Adrenal gland (tissue), 12 donors: ENCODE data around the gene FKRP. TPM values are rescaled to one million over a fixed set of nuclear protein-coding genes. Genes with fewer than 3 reads are reported as not detected.

ENCODE experiments used
- DNase-seq, 7 donors: peaks; one replicate each; pipeline ENCODE4 v3.0.0-alpha.2; 2019 to 2020
- H3K27ac ChIP-seq, 5 donors: fragments of 200-600 bp; sonication (generic) in 4 of 5; 1 replicate in 3 of 5; 2 replicates in 2 of 5; pipeline versions ENCODE4 v1.5.1 to v1.8.0; 2016 to 2020; ENCODE audit warnings: mild to moderate bottlenecking in 1 of 5
- H3K27me3 ChIP-seq: fragments of 200-600 bp; 2 replicates; pipeline ENCODE4 v1.8.0; 2021
- H3K36me3 ChIP-seq, 2 donors: fragments of 200-600 bp; replicated peaks in 1 of 2; 1 replicate in 1 of 2; 2 replicates in 1 of 2; pipeline versions ENCODE4 v1.5.1 to v1.8.0; 2018 to 2022
- H3K4me1 ChIP-seq, 2 donors: fragments of 200-600 bp; replicated peaks in 1 of 2; 1 replicate in 1 of 2; 2 replicates in 1 of 2; pipeline versions ENCODE4 v1.5.1 to v1.8.0; 2018 to 2021
- H3K4me3 ChIP-seq, 4 donors: fragments of 200-600 bp; sonication (generic) in 3 of 4; one replicate each; pipeline ENCODE4 v1.5.1; 2016 to 2018
- H3K9me3 ChIP-seq, 3 donors: fragments of 200-600 bp; sonication (generic) in 1 of 3; replicated peaks in 1 of 3; 1 replicate in 2 of 3; 2 replicates in 1 of 3; pipeline versions ENCODE4 v1.5.1 to v1.8.0; 2016 to 2021
- POLR2A ChIP-seq, 2 donors: fragments of 450-650 bp; IDR thresholded peaks; one replicate each; pipeline ENCODE4 v1.6.1; 2017; ENCODE audit warnings: antibody characterized with exemption in 2 of 2, mild to moderate bottlenecking in 2 of 2, moderate library complexity in 1 of 2
- WGBS, 4 donors: extraction: QIAGEN DNeasy Blood & Tissue Kit in 2 of 4; methylation state at CpG; one replicate each; pipeline versions ENCODE4 v1.1.5 to v1.1.7; 2013 to 2017; 5-methylcytosine and 5-hydroxymethylcytosine counted together
- intact Hi-C, 2 donors: fragments of 100-400 bp; cut with DNase I; formaldehyde crosslinking; loops; one replicate each; pipeline versions ENCODE4 v1.14.1 to v1.15.0; 2022 to 2023
- polyA plus RNA-seq, 3 donors: library from polyadenylated mRNA; stranded (reverse); fragments of 200-250 nt in 2 of 3; fragments of 350-450 nt in 1 of 3; fragmentation: Illumina TruSeq in 1 of 3; extraction: RNeasy Lipid Tissue Mini Kit (QIAGEN cat#74804) in 1 of 3; gene quantifications; one replicate each; pipeline ENCODE4 v1.2.3, GENCODE V29; 2013 to 2014
- total RNA-seq, 9 donors: library from RNA; depleted of rRNA in 4 of 9; stranded (reverse); fragments of >200 nt in 4 of 9; fragments of 120-200 nt in 1 of 9; fragmentation: NEBNext Ultra II Directional in 1 of 9; extraction: Animal tissue kit (Norgen Biotek cat#: 25700) in 1 of 9; gene quantifications; one replicate each; pipeline versions ENCODE4 v1.1.0 to v1.2.4, GENCODE V29; 2013 to 2023
- TF ChIP-seq, protein P1 (sequence below), 6 experiments: fragments of 450-650 bp in 4 of 6; fragments of 200-600 bp in 2 of 6; sonication (generic) in 1 of 6; IDR thresholded peaks; 1 replicate in 5 of 6; 2 replicates in 1 of 6; pipeline versions ENCODE4 v1.5.1 to v1.8.0; 2016 to 2021; ENCODE audit warnings: antibody characterized with exemption in 6 of 6, mild to moderate bottlenecking in 2 of 6, moderate library complexity in 1 of 6
- donor health status: healthy with polysubstance abuse.
- donor health status: Bipolar disorder and iron deficiency.
- donor health status: DM: yes; HTN: yes; CAD: no.
- donor health status: DM: no; HTN: no; CAD: no.
- donor health status: DM: no; HTN: no; CAD: no.
- donor health status: DM: yes; HTN: yes; CAD: no.

The FKRP gene
- total and polyA plus RNA-seq, 12 donors: 5.5 to 31.2 (median 16.7) TPM

DNA sequence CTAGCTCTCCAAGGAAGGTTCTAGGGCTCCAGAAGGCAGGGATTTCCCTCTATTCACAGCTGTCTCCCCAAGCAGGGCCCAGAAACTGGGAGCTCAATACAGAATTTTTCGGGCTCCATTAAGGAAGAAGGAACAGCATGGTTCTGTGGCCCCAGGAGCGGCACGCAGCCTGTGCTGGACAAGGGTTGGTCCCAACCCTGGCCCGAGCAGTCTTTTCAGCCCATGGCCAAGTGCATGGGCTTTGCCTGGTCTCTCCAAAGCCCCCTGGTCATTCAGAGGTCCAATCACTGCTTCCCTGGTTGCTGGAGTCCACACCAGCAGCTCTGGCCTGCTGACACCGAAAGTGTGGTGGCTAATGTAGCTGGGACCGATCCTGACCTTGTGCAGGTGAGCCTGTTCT, 22.4 kb upstream of the FKRP start:
- no peaks in the 10 kb centered on the region for H3K27me3 ChIP-seq
- H3K4me3 ChIP-seq: no peak overlapping the region
- no peak for TF ChIP-seq POLR2A (IDR thresholded peaks at IDR 0.05)
- TF ChIP-seq, protein P1, sequence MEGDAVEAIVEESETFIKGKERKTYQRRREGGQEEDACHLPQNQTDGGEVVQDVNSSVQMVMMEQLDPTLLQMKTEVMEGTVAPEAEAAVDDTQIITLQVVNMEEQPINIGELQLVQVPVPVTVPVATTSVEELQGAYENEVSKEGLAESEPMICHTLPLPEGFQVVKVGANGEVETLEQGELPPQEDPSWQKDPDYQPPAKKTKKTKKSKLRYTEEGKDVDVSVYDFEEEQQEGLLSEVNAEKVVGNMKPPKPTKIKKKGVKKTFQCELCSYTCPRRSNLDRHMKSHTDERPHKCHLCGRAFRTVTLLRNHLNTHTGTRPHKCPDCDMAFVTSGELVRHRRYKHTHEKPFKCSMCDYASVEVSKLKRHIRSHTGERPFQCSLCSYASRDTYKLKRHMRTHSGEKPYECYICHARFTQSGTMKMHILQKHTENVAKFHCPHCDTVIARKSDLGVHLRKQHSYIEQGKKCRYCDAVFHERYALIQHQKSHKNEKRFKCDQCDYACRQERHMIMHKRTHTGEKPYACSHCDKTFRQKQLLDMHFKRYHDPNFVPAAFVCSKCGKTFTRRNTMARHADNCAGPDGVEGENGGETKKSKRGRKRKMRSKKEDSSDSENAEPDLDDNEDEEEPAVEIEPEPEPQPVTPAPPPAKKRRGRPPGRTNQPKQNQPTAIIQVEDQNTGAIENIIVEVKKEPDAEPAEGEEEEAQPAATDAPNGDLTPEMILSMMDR (IDR thresholded peaks at IDR 0.05): no peak
- WGBS, 4 donors: 95 to 97% (median 96%) methylated on average over 5 to 6 of the region's 6 CpGs; no CpG with 5 or more reads in 1 of the 4 donors
- no peak for DNase-seq
- no peak overlapping the region for H3K27ac ChIP-seq
- intact Hi-C loops: no loop called here
- peaks cover 0 to 17% of the 10 kb centered on the region in 2 donors for H3K4me1 ChIP-seq
- H3K36me3 ChIP-seq: peaks cover 0 to 86% of the 10 kb centered on the region in 2 donors
- no peaks in the 10 kb centered on the region for H3K9me3 ChIP-seq

DNA sequence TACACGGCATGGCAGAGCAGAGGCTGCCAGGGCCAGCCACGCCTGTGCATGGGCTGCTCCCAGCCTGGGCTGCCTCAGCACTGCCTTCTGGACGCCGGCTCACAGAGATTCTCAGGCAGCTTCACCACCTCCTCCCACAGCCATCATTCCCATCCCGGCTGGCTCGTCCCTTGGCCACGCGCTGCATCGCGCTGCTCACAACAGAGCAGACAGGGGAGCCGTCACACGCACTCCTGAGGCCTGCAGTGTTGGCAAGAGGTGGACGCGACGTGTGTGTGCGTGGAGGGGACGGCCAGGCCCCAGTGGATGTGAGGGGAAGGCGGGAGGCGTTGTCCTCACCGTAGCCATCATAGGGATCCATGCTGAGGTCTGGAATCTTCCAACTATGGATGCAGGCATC, 21.4 kb upstream of the FKRP start:
- no peak overlapping the region for H3K4me3 ChIP-seq
- H3K27me3 ChIP-seq: no peaks in the 10 kb centered on the region
- no peak for DNase-seq
- no peaks in the 10 kb centered on the region for H3K9me3 ChIP-seq
- no peak for TF ChIP-seq POLR2A (IDR thresholded peaks at IDR 0.05)
- TF ChIP-seq, protein P1 (IDR thresholded peaks at IDR 0.05): no peak
- 75 to 95% (median 87%) methylated on average over 4 to 20 of the region's 20 CpGs for WGBS, 4 donors
- intact Hi-C loops: no loop called here
- peaks cover 0 to 95% of the 10 kb centered on the region in 2 donors for H3K36me3 ChIP-seq
- H3K4me1 ChIP-seq: peaks cover 0 to 25% of the 10 kb centered on the region in 2 donors
- H3K27ac ChIP-seq: no peak overlapping the region

DNA sequence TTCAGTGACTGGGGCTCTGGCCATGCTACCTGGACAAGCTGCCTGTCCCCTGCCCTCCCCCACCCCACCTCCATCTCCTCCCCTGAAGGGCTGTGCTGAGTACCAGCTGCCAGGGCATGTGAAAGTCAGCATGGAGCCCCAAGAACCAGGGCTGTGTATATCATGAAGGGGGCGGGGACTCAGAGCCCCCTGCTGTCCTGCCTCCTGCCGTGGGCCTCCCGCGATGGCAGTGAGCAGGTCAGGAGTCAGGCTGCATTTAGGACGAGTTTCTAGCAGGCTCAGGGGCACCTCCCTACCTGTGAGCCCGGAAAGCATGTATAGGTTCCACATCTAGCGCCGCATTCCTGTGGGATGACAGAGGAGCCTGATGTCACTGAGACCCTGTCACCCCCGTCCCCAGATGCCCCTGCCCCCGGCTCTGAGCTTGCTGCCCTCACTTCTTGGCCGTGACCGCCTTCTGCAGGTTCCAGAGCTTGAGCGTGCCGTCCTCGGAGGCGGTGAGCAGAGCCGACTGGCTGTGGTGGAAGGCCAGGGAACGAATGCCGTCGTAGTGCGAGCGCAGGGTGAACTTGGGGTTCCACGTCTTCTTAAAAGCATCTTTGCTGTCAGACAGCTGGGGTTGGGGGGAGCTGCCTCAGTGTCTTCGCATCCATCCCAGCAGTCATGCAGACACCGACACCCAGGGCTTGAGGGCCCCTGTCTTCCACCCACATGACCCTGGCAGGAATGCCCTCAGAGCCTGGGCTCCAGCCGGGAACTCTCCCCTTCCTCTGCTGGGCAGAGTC, 20.6 kb upstream of the FKRP start:
- Histone ChIP-seq H3K4me3 (no peak overlapping the region), H3K27ac (no peak overlapping the region), H3K4me1 (peaks cover 0 to 26% of the 10 kb centered on the region in 2 donors), H3K27me3 (no peaks in the 10 kb centered on the region), H3K9me3 (no peaks in the 10 kb centered on the region), H3K36me3 (peaks cover 0 to 97% of the 10 kb centered on the region in 2 donors)
- intact Hi-C loops: no loop called here
- no peak for TF ChIP-seq POLR2A (IDR thresholded peaks at IDR 0.05)
- TF ChIP-seq, protein P1 (IDR thresholded peaks at IDR 0.05): no peak
- DNase-seq: no peak
- 88 to 94% (median 92%) methylated on average over 16 to 26 of the region's 26 CpGs for WGBS, 4 donors

DNA sequence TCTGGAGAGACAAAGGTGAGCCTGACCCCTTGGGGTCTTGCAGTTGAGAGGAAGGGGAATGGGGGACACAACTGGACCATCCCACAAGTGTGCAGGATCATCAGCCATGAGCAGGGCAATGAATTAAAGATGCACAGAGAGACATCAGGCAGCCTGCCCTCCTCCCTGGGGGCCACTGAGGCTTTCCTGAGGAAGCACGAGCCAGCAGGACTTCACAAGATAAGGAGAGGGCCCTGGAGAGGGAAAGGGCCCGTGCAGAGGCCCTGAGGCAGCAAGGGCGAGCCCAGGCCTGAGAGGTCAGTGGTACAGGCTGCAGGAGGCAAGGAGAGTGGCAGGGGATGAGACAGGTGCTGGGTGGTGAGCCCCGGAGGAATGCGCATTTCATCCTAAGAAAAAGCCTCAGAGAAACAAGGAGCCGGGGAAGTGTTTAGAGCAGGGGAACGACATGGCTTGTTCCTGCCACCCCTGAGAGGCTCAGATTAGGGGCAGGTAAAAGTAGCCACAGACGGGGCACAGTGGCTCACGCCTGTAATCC, 19.9 kb upstream of the FKRP start:
- Histone ChIP-seq H3K4me1 (peaks cover 7 to 33% of the 10 kb centered on the region in 2 donors), H3K27ac (peak overlapping the region in 1 of 5 donors; percentile 17), H3K36me3 (peaks cover 0 to 95% of the 10 kb centered on the region in 2 donors), H3K4me3 (no peak overlapping the region), H3K9me3 (no peaks in the 10 kb centered on the region), H3K27me3 (no peaks in the 10 kb centered on the region)
- TF ChIP-seq, protein P1 (IDR thresholded peaks at IDR 0.05): no peak
- no peak for TF ChIP-seq POLR2A (IDR thresholded peaks at IDR 0.05)
- DNase-seq: no peak
- WGBS, 4 donors: 69 to 84% (median 75%) methylated on average over 9 of the region's 9 CpGs
- intact Hi-C loops: no loop called here
